ENCODE measurements around the gene THRA.
A peak's percentile ranks its signal among the peaks of the same experiment; 100 is the strongest.

THRA gene

GRCh38 chr17:40107522-40108174 is 44.9 kb downstream of the THRA start:
- peaks cover 18% of the 10 kb centered on the region for H3K36me3 Mint-ChIP-seq (ENCODE audit: insufficient read depth)
- DNase-seq: no peak
- no peaks in the 10 kb centered on the region for H3K27me3 Mint-ChIP-seq

GRCh38 chr17:40108970-40109824 is 46.4 kb downstream of the THRA start:
- DNase-seq (no peak), ATAC-seq (replicated peaks) (no peak)
- peaks cover 82 to 83% of the 10 kb centered on the region in 2 donors for H3K4me1 Mint-ChIP-seq (ENCODE audit: low read depth in 2 of 2)
- H3K9me3 Mint-ChIP-seq: no peaks in the 10 kb centered on the region
- H3K36me3 Mint-ChIP-seq (ENCODE audit: insufficient read depth): peaks cover 20% of the 10 kb centered on the region
- H3K27ac Mint-ChIP-seq: peak overlapping the region; percentile 98 to 99
- H3K4me3 Mint-ChIP-seq: peak overlapping the region; percentile 52 to 71
- no peaks in the 10 kb centered on the region for H3K27me3 Mint-ChIP-seq

More at GRCh38 chr17:40107522-40108174, 44.9 kb downstream of the THRA start:
- Mint-ChIP-seq H3K9me3 (no peaks in the 10 kb centered on the region), H3K4me1 (ENCODE audit: low read depth in 2 of 2) (peaks cover 76 to 85% of the 10 kb centered on the region in 2 donors), H3K4me3 (peak overlapping the region; percentile 60 to 71), H3K27ac (peak overlapping the region; percentile 98 to 99)
- ATAC-seq (replicated peaks): peak; percentile 9

GRCh38 chr17:40110026-40110845 is 47.5 kb downstream of the THRA start:
- Mint-ChIP-seq H3K27me3 (no peaks in the 10 kb centered on the region), H3K4me1 (ENCODE audit: low read depth in 2 of 2) (peaks cover 71 to 73% of the 10 kb centered on the region in 2 donors), H3K36me3 (ENCODE audit: insufficient read depth) (peaks cover 20% of the 10 kb centered on the region), H3K4me3 (peak overlapping the region; percentile 76), H3K27ac (peak overlapping the region; percentile 74 to 99), H3K9me3 (no peaks in the 10 kb centered on the region)
- ATAC-seq (replicated peaks): no peak
- no peak for DNase-seq

- peaks cover 61 to 62% of the 10 kb centered on the region in 2 donors for H3K4me1 Mint-ChIP-seq (ENCODE audit: low read depth in 2 of 2)
- H3K4me3 Mint-ChIP-seq: peak overlapping the region; percentile 76
- peak; percentile 18 for ATAC-seq (replicated peaks)
- no peaks in the 10 kb centered on the region for H3K9me3 Mint-ChIP-seq
- peak overlapping the region; percentile 74 to 99 for H3K27ac Mint-ChIP-seq
- DNase-seq: peak; percentile 49 to 67 (median 49)
- H3K36me3 Mint-ChIP-seq (ENCODE audit: insufficient read depth): peaks cover 20% of the 10 kb centered on the region
- H3K27me3 Mint-ChIP-seq: no peaks in the 10 kb centered on the region
These were observed 48.7 kb downstream of the THRA start for GRCh38 chr17:40111221-40112128.

GRCh38 chr17:40112191-40112711 is 49.5 kb downstream of the THRA start:
- Mint-ChIP-seq H3K36me3 (ENCODE audit: insufficient read depth) (peaks cover 19% of the 10 kb centered on the region), H3K4me3 (peak overlapping the region; percentile 76), H3K9me3 (no peaks in the 10 kb centered on the region), H3K27me3 (no peaks in the 10 kb centered on the region), H3K27ac (peak overlapping the region; percentile 42 to 99), H3K4me1 (ENCODE audit: low read depth in 2 of 2) (peaks cover 56 to 59% of the 10 kb centered on the region in 2 donors)
- DNase-seq (no peak), ATAC-seq (replicated peaks) (no peak)

GRCh38 chr17:40112718-40113109 is 49.9 kb downstream of the THRA start:
- Mint-ChIP-seq H3K4me3 (peak overlapping the region; percentile 76), H3K9me3 (no peaks in the 10 kb centered on the region), H3K4me1 (ENCODE audit: low read depth in 2 of 2) (peaks cover 51 to 54% of the 10 kb centered on the region in 2 donors), H3K27me3 (no peaks in the 10 kb centered on the region), H3K27ac (peak overlapping the region; percentile 42 to 99), H3K36me3 (ENCODE audit: insufficient read depth) (peaks cover 14% of the 10 kb centered on the region)
- DNase-seq: no peak
- ATAC-seq (replicated peaks): no peak

- no peaks in the 10 kb centered on the region for H3K27me3 Mint-ChIP-seq
- H3K27ac Mint-ChIP-seq: peak overlapping the region; percentile 42 to 99
- no peaks in the 10 kb centered on the region for H3K9me3 Mint-ChIP-seq
- H3K4me3 Mint-ChIP-seq: peak overlapping the region; percentile 76
- ATAC-seq (replicated peaks): peak; percentile 83
- peaks cover 9% of the 10 kb centered on the region for H3K36me3 Mint-ChIP-seq (ENCODE audit: insufficient read depth)
- peaks cover 45 to 48% of the 10 kb centered on the region in 2 donors for H3K4me1 Mint-ChIP-seq (ENCODE audit: low read depth in 2 of 2)
- peak; percentile 92 to 95 (median 93) for DNase-seq
These were observed 50.5 kb downstream of the THRA start for GRCh38 chr17:40113110-40113906.

GRCh38 chr17:40113907-40114245 is 51.1 kb downstream of the THRA start:
- Mint-ChIP-seq H3K4me1 (ENCODE audit: low read depth in 2 of 2) (peaks cover 41 to 45% of the 10 kb centered on the region in 2 donors), H3K9me3 (no peaks in the 10 kb centered on the region), H3K36me3 (ENCODE audit: insufficient read depth) (peaks cover 3% of the 10 kb centered on the region), H3K27me3 (no peaks in the 10 kb centered on the region), H3K4me3 (peak overlapping the region; percentile 76), H3K27ac (peak overlapping the region in 1 of 2 donors; percentile 99)
- no peak for DNase-seq
- no peak for ATAC-seq (replicated peaks)

- Mint-ChIP-seq H3K4me3 (no peak overlapping the region), H3K9me3 (no peaks in the 10 kb centered on the region), H3K4me1 (ENCODE audit: low read depth in 2 of 2) (peaks cover 35 to 38% of the 10 kb centered on the region in 2 donors), H3K27me3 (no peaks in the 10 kb centered on the region), H3K27ac (no peak overlapping the region), H3K36me3 (ENCODE audit: insufficient read depth) (peaks cover 2% of the 10 kb centered on the region)
- no peak for ATAC-seq (replicated peaks)
- DNase-seq: no peak
These were observed 52.3 kb downstream of the THRA start for GRCh38 chr17:40115101-40115436.

GRCh38 chr17:40121181-40122135 is 58.7 kb downstream of the THRA start, which contains the start of gene MSL1:
Gene MSL1 (plus strand): TSS chr17:40121971. CDS start chr17:40122613, 642 bp downstream.
- Mint-ChIP-seq H3K27me3 (no peaks in the 10 kb centered on the region), H3K9me3 (no peaks in the 10 kb centered on the region), H3K36me3 (ENCODE audit: insufficient read depth) (peaks cover 29% of the 10 kb centered on the region), H3K4me3 (peak within 1 kb of the TSS; percentile 90 to 93), H3K4me1 (ENCODE audit: low read depth in 2 of 2) (peaks cover 24 to 28% of the 10 kb centered on the region in 2 donors), H3K27ac (peak within 1 kb of the TSS; percentile 65 to 89)
- DNase-seq: peak; percentile 79 to 84 (median 84)
- peak; percentile 69 for ATAC-seq (replicated peaks)
